Measurements from ENCODE around the gene ZFP91. TPM values are rescaled to one million over a fixed set of nuclear protein-coding genes. Genes with fewer than 3 reads are reported as not detected.

The ZFP91 gene
- total RNA-seq, 2 experiments from 2014 or later, result 38.7 to 50.9 TPM

- Histone ChIP-seq H4K20me1 (ENCODE audit: insufficient read depth, low read length) (no peaks in the 10 kb centered on the region), H3K4me1 (ENCODE audit: insufficient read depth, low read length, poor library complexity, severe bottlenecking) (peaks cover 12% of the 10 kb centered on the region), H3K9me3 (ENCODE audit: low read length) (no peaks in the 10 kb centered on the region), H3K79me2 (ENCODE audit: insufficient read depth, low read depth, low read length) (no peaks in the 10 kb centered on the region), H3K4me2 (ENCODE audit: low read length) (no peak overlapping the region), H3K36me3 (ENCODE audit: insufficient read depth, low read length) (peaks cover 79% of the 10 kb centered on the region), H2AFZ (ENCODE audit: low read length) (no peak overlapping the region), H3K9me2 (ENCODE audit: insufficient read depth, low read length) (no peaks in the 10 kb centered on the region; the same call in 1 of the 2 replicates), H3K4me3 (ENCODE audit: low read depth, low read length, poor library complexity, severe bottlenecking) (no peak overlapping the region), H3K27ac (ENCODE audit: low read depth, low read length, poor library complexity, severe bottlenecking) (no peak overlapping the region)
- CTCF ChIA-PET (ENCODE audit: unreplicated experiment), result no interaction called here
- no TSS peak for BruUV-seq (replicated peaks)
- TF ChIP-seq EZH2phosphoT487 (IDR thresholded peaks at IDR 0.05; ENCODE audit: borderline replicate concordance, low read depth, low read length) (no peak), CTCF (conservative IDR thresholded peaks at IDR 0.05; ENCODE audit: low read length) (no peak)
- no peak for DNase-seq (ENCODE audit: low spot score)
- POLR2A ChIA-PET, result no interaction called here
- intact Hi-C loops (cut with micrococcal nuclease; ENCODE audit: unreplicated experiment), result no loop called here
Observed at GRCh38 chr11:58625086-58625485, 46.2 kb downstream of the ZFP91 start.

GRCh38 chr11:58625826-58626460 lies 47.1 kb downstream of the ZFP91 start:
- H3K9me3 ChIP-seq (ENCODE audit: low read length), result no peaks in the 10 kb centered on the region
- H3K36me3 ChIP-seq (ENCODE audit: insufficient read depth, low read length), result peaks cover 71% of the 10 kb centered on the region
- H3K27ac ChIP-seq (ENCODE audit: low read depth, low read length, poor library complexity, severe bottlenecking), result no peak overlapping the region
- H3K9me2 ChIP-seq (ENCODE audit: insufficient read depth, low read length), result no peaks in the 10 kb centered on the region; the same call in 1 of the 2 replicates
- CTCF ChIA-PET (ENCODE audit: unreplicated experiment), result no interaction called here
- POLR2A ChIA-PET, result interaction anchor here (0.7 kb wide), 1 partner anchor 106 kb away, joined by 3 read pairs; no protein-coding TSS in a partner anchor
- H3K79me2 ChIP-seq (ENCODE audit: insufficient read depth, low read depth, low read length), result no peaks in the 10 kb centered on the region
- TF ChIP-seq EZH2phosphoT487 (IDR thresholded peaks at IDR 0.05; ENCODE audit: borderline replicate concordance, low read depth, low read length), result no peak
- TF ChIP-seq CTCF (conservative IDR thresholded peaks at IDR 0.05; ENCODE audit: low read length), result no peak
- DNase-seq (ENCODE audit: low spot score), result no peak
- no TSS peak for BruUV-seq (replicated peaks)
- H4K20me1 ChIP-seq (ENCODE audit: insufficient read depth, low read length), result no peaks in the 10 kb centered on the region
- intact Hi-C loops (cut with micrococcal nuclease; ENCODE audit: unreplicated experiment), result no loop called here
- no peak overlapping the region for H2AFZ ChIP-seq (ENCODE audit: low read length)
- H3K4me3 ChIP-seq (ENCODE audit: low read depth, low read length, poor library complexity, severe bottlenecking), result no peak overlapping the region
- H3K4me1 ChIP-seq (ENCODE audit: insufficient read depth, low read length, poor library complexity, severe bottlenecking), result peaks cover 12% of the 10 kb centered on the region
- H3K4me2 ChIP-seq (ENCODE audit: low read length), result no peak overlapping the region

GRCh38 chr11:58626934-58627483 lies 48.1 kb downstream of the ZFP91 start:
- Histone ChIP-seq H3K27ac (ENCODE audit: low read depth, low read length, poor library complexity, severe bottlenecking) (no peak overlapping the region), H2AFZ (ENCODE audit: low read length) (no peak overlapping the region), H3K9me3 (ENCODE audit: low read length) (no peaks in the 10 kb centered on the region), H3K79me2 (ENCODE audit: insufficient read depth, low read depth, low read length) (no peaks in the 10 kb centered on the region), H3K4me1 (ENCODE audit: insufficient read depth, low read length, poor library complexity, severe bottlenecking) (peaks cover 12% of the 10 kb centered on the region), H3K4me2 (ENCODE audit: low read length) (no peak overlapping the region), H3K9me2 (ENCODE audit: insufficient read depth, low read length) (no peaks in the 10 kb centered on the region), H4K20me1 (ENCODE audit: insufficient read depth, low read length) (no peaks in the 10 kb centered on the region), H3K36me3 (ENCODE audit: insufficient read depth, low read length) (peaks cover 60% of the 10 kb centered on the region), H3K4me3 (ENCODE audit: low read depth, low read length, poor library complexity, severe bottlenecking) (no peak overlapping the region)
- BruUV-seq (replicated peaks), result no TSS peak
- ChIA-PET CTCF (ENCODE audit: unreplicated experiment) (interaction anchor here (0.6 kb wide), 1 partner anchor 292 kb away, joined by 4 read pairs; no protein-coding TSS in a partner anchor), POLR2A (interaction anchor here (1.3 kb wide), 1 partner anchor 12 kb away, joined by 3 read pairs; no protein-coding TSS in a partner anchor)
- no peak for DNase-seq (ENCODE audit: low spot score)
- intact Hi-C loops (cut with micrococcal nuclease; ENCODE audit: unreplicated experiment), result no loop called here
- TF ChIP-seq EZH2phosphoT487 (IDR thresholded peaks at IDR 0.05; ENCODE audit: borderline replicate concordance, low read depth, low read length) (no peak), CTCF (conservative IDR thresholded peaks at IDR 0.05; ENCODE audit: low read length) (no peak)

Measured in OCI-LY7 (cell line).